SU-DHL-6 (cell line): ENCODE data around the gene THSD4.

Source experiments
- H2AFZ ChIP-seq: fragments of 200-600 bp; sonication (generic); 2 replicates; pipeline ENCODE4 v1.6.1; 2014; ENCODE audit warnings: low read depth, mild to moderate bottlenecking, moderate library complexity, mixed read lengths, antibody characterized with exemption, low read length; ENCODE audit not compliant: severe bottlenecking
- H3F3A ChIP-seq: fragments of 200-600 bp; shearing (Covaris generic); 2 replicates; pipeline ENCODE4 v1.6.0; 2016; ENCODE audit warnings: antibody characterized with exemption, mild to moderate bottlenecking; ENCODE audit not compliant: insufficient read depth
- H3K27ac ChIP-seq: fragments of 200-600 bp; sonication (generic); 2 replicates; pipeline ENCODE4 v1.5.1; 2016; ENCODE audit warnings: low read depth, mild to moderate bottlenecking, low read length, moderate library complexity, mixed read lengths
- H3K27me3 ChIP-seq: fragments of 200-600 bp; sonication (generic), shearing (Covaris generic); 2 replicates; pipeline ENCODE4 v1.6.0; 2014; ENCODE audit warnings: mild to moderate bottlenecking, low read length
- H3K36me3 ChIP-seq: fragments of 200-600 bp; sonication (generic); 2 replicates; pipeline ENCODE4 v1.6.1; 2014; ENCODE audit warnings: mild to moderate bottlenecking, low read length, mixed read lengths
- H3K4me2 ChIP-seq: fragments of 300-600, 200-600 bp; shearing (Covaris generic), sonication (generic); 2 replicates; pipeline ENCODE4 v1.6.0; 2014; ENCODE audit warnings: low read length, low read depth, mild to moderate bottlenecking; ENCODE audit not compliant: poor library complexity, severe bottlenecking
- H3K4me3 ChIP-seq: fragments of 200-600 bp; sonication (generic); 2 replicates; pipeline ENCODE4 v1.5.1; 2014; ENCODE audit warnings: antibody characterized with exemption, low read length, mild to moderate bottlenecking, mixed read lengths; ENCODE audit not compliant: insufficient read depth, poor library complexity, severe bottlenecking
- H3K79me2 ChIP-seq: fragments of 200-600 bp; sonication (generic); 2 replicates; pipeline ENCODE4 v1.6.1; 2014; ENCODE audit warnings: mild to moderate bottlenecking, low read length, moderate library complexity; ENCODE audit not compliant: insufficient read depth
- H3K9ac ChIP-seq: fragments of 200-600 bp; sonication (generic); 2 replicates; pipeline ENCODE4 v1.7.0; 2014; ENCODE audit warnings: mild to moderate bottlenecking, low read length
- H3K9me2 ChIP-seq: fragments of 200-600 bp; sonication (generic); replicated peaks from 2 replicates; pipeline ENCODE4 v1.6.1; 2014; ENCODE audit warnings: low read length; ENCODE audit not compliant: insufficient read depth
- H3K9me3 ChIP-seq: fragments of 200-600 bp; sonication (generic); 2 replicates; pipeline ENCODE4 v1.6.1; 2014; ENCODE audit warnings: low read length, mixed read lengths; ENCODE audit not compliant: insufficient read depth
- H4K20me1 ChIP-seq: fragments of 200-600 bp; sonication (generic); 2 replicates; pipeline ENCODE4 v1.6.1; 2014; ENCODE audit warnings: low read depth, mild to moderate bottlenecking, antibody characterized with exemption, low read length, moderate library complexity, mixed read lengths
- EZH2phosphoT487 ChIP-seq: fragments of 200-600 bp; sonication (generic), shearing (Covaris generic); conservative IDR thresholded peaks from 2 replicates; pipeline ENCODE4 v1.6.1; 2018; ENCODE audit warnings: mild to moderate bottlenecking, antibody characterized with exemption, low read length, moderate library complexity, mixed read lengths
- TF ChIP-seq, protein P1 (sequence below): fragments of 200-600 bp; sonication (generic); IDR thresholded peaks from one replicate; pipeline ENCODE4 v1.5.1; 2017; ENCODE audit warnings: antibody characterized with exemption, mild to moderate bottlenecking, low read length, moderate library complexity; ENCODE audit not compliant: insufficient read depth, poor library complexity, severe bottlenecking

Gene THSD4

DNA sequence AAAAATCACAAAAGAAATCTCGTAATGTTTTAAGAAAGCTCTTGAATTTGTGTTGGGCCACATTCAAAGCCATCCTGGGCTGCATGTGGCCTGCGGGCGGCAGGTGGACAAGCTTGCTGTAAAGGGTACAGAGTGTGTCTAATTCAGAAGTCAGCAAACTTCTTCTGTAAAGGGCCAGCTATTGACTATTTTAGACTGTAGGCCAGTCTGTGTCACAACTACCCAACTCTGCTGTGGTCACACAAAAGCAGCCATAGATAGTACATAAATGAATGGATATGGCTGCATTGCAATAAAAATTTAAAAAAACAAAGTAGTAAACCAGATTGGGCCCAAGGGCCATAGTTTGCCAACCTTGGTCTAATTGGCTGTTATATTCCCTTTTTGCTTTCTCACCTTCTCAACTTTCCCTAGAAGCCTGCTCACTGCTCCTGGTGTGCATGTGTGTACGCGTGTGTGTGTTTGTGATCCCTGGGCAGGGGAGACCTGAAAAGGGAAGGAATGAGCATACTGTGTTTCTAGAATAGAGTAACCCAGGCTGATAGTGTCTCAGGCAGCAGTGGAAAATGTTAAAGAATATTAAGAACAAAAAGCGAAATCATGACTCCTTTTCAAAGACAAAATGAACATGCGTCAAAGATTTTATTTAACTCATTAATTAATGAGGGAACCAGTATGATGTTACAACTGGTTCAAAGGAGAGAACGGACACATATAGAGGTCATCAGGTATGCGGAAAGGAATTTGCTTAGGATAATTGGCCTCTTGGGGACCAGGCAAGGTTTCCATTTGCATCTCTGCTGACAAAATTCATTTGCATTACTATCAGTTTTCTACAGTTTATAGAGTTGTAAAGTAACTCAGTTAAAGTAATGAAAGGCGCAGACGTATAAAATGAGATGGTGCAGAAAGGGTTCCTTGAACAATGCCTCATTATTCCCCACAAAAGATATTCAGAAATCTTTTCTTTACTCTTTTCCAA is 248.0 kb downstream of the THSD4 start:
- H3K27me3 ChIP-seq = no peaks in the 10 kb centered on the region
- TF ChIP-seq, protein P1, sequence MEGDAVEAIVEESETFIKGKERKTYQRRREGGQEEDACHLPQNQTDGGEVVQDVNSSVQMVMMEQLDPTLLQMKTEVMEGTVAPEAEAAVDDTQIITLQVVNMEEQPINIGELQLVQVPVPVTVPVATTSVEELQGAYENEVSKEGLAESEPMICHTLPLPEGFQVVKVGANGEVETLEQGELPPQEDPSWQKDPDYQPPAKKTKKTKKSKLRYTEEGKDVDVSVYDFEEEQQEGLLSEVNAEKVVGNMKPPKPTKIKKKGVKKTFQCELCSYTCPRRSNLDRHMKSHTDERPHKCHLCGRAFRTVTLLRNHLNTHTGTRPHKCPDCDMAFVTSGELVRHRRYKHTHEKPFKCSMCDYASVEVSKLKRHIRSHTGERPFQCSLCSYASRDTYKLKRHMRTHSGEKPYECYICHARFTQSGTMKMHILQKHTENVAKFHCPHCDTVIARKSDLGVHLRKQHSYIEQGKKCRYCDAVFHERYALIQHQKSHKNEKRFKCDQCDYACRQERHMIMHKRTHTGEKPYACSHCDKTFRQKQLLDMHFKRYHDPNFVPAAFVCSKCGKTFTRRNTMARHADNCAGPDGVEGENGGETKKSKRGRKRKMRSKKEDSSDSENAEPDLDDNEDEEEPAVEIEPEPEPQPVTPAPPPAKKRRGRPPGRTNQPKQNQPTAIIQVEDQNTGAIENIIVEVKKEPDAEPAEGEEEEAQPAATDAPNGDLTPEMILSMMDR = no peak
- no peak for TF ChIP-seq EZH2phosphoT487
- no peaks in the 10 kb centered on the region for H3K9me2 ChIP-seq
- no peaks in the 10 kb centered on the region for H4K20me1 ChIP-seq
- no peaks in the 10 kb centered on the region for H3F3A ChIP-seq
- no peaks in the 10 kb centered on the region for H3K9me3 ChIP-seq
- H3K27ac ChIP-seq = no peak overlapping the region
- no peak overlapping the region for H3K4me3 ChIP-seq
- H2AFZ ChIP-seq = no peak overlapping the region
- no peaks in the 10 kb centered on the region for H3K79me2 ChIP-seq
- no peak overlapping the region for H3K9ac ChIP-seq
- no peaks in the 10 kb centered on the region for H3K36me3 ChIP-seq
- H3K4me2 ChIP-seq = no peak overlapping the region

GRCh38 chr15:71364117-71364584 is 248.9 kb downstream of the THSD4 start:
- H3F3A ChIP-seq = no peaks in the 10 kb centered on the region
- no peaks in the 10 kb centered on the region for H3K9me3 ChIP-seq
- no peak overlapping the region for H3K27ac ChIP-seq
- no peaks in the 10 kb centered on the region for H3K79me2 ChIP-seq
- H3K4me2 ChIP-seq = no peak overlapping the region
- TF ChIP-seq, protein P1 = no peak
- TF ChIP-seq EZH2phosphoT487 = no peak
- H3K9ac ChIP-seq = no peak overlapping the region
- no peaks in the 10 kb centered on the region for H3K9me2 ChIP-seq
- H2AFZ ChIP-seq = no peak overlapping the region
- no peaks in the 10 kb centered on the region for H3K27me3 ChIP-seq
- no peaks in the 10 kb centered on the region for H3K36me3 ChIP-seq
- no peak overlapping the region for H3K4me3 ChIP-seq
- H4K20me1 ChIP-seq = no peaks in the 10 kb centered on the region

DNA sequence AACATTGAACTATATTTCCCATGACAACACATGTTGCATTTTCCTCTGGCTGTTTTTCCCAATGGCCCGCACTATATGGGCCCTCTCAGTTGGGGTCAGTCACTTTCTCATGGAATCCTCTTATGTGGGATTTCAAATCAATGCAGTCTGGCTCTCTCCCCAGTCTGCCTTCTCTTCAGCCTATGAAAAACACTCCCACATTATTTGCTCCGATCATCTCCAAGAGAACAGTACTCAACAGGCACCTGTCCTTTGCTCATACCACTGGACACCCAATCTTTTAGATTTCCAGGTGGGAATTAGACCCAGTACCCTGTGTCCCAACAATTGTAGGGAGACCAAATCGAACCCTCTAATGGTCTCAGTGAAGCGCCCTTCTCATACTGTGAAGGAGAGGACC is 251.3 kb downstream of the THSD4 start:
- Histone ChIP-seq H3K9me2 (no peaks in the 10 kb centered on the region), H3K27ac (no peak overlapping the region), H3K36me3 (no peaks in the 10 kb centered on the region), H3K9me3 (no peaks in the 10 kb centered on the region), H3K9ac (no peak overlapping the region), H3F3A (no peaks in the 10 kb centered on the region), H3K79me2 (no peaks in the 10 kb centered on the region), H3K4me3 (no peak overlapping the region), H3K4me2 (no peak overlapping the region), H4K20me1 (no peaks in the 10 kb centered on the region), H3K27me3 (no peaks in the 10 kb centered on the region), H2AFZ (no peak overlapping the region)
- TF ChIP-seq, protein P1 = no peak
- no peak for TF ChIP-seq EZH2phosphoT487
